IMR-90 (cell line): Measurements from ENCODE around the gene DDAH2.

Experiments used
- CHD1 ChIP-seq: IDR thresholded peaks from 2 replicates; pipeline ENCODE4 v1.6.1; 2012; ENCODE audit warnings: low read depth, low read length, improper control_type of control experiment
- FOS ChIP-seq: fragments of 150-350 bp; IDR thresholded peaks from 2 replicates; pipeline ENCODE4 v1.6.1; 2016; ENCODE audit warnings: low read depth, low read length
- POLR2A ChIP-seq: IDR thresholded peaks from 2 replicates; pipeline ENCODE4 v1.6.1; 2012; ENCODE audit warnings: mild to moderate bottlenecking, low read depth, low read length
- TF ChIP-seq, protein P1 (sequence below): conservative IDR thresholded peaks from 2 replicates; pipeline ENCODE4 v1.5.1; 2012; ENCODE audit warnings: mild to moderate bottlenecking, low read depth, low read length, improper control_type of control experiment
- TF ChIP-seq, protein P2 (sequence below): fragments of 150-350 bp; IDR thresholded peaks from 2 replicates; pipeline ENCODE4 v1.6.1; 2016; ENCODE audit warnings: low read depth, mild to moderate bottlenecking, low read length, moderate library complexity, borderline replicate concordance

DNA sequence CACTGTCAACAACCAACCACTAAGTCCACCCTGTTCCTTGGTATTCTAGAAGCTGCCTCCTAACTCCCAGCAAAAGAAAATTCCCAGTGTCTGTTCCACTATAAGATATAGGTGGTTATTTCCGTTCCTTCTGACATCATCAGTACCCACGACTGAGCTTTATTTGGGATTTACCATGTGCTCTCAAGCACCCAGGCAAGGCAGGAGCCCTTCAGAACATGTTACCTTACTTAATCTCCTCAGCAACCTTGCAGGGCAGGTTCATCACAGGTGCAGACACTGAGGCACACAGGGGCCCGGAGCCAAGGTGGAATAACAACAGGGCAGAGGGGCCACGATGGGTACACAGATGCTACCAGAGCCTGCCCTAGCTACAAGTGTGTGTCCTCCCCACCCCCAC, 36.7 kb downstream of the DDAH2 start:
- TF ChIP-seq, protein P1, sequence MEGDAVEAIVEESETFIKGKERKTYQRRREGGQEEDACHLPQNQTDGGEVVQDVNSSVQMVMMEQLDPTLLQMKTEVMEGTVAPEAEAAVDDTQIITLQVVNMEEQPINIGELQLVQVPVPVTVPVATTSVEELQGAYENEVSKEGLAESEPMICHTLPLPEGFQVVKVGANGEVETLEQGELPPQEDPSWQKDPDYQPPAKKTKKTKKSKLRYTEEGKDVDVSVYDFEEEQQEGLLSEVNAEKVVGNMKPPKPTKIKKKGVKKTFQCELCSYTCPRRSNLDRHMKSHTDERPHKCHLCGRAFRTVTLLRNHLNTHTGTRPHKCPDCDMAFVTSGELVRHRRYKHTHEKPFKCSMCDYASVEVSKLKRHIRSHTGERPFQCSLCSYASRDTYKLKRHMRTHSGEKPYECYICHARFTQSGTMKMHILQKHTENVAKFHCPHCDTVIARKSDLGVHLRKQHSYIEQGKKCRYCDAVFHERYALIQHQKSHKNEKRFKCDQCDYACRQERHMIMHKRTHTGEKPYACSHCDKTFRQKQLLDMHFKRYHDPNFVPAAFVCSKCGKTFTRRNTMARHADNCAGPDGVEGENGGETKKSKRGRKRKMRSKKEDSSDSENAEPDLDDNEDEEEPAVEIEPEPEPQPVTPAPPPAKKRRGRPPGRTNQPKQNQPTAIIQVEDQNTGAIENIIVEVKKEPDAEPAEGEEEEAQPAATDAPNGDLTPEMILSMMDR, result no peak
- no peak for TF ChIP-seq POLR2A
- no peak for TF ChIP-seq FOS
- TF ChIP-seq, protein P2, sequence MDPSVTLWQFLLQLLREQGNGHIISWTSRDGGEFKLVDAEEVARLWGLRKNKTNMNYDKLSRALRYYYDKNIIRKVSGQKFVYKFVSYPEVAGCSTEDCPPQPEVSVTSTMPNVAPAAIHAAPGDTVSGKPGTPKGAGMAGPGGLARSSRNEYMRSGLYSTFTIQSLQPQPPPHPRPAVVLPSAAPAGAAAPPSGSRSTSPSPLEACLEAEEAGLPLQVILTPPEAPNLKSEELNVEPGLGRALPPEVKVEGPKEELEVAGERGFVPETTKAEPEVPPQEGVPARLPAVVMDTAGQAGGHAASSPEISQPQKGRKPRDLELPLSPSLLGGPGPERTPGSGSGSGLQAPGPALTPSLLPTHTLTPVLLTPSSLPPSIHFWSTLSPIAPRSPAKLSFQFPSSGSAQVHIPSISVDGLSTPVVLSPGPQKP, result no peak
- no peak for TF ChIP-seq CHD1
